Breast epithelium (tissue), 3 donors: Measurements from ENCODE around the gene USP32.

ENCODE experiments used
- POLR2AphosphoS5 ChIP-seq, 3 donors: sonication (generic); formaldehyde crosslinking; IDR thresholded peaks; one replicate each; pipeline ENCODE4 v1.6.1; 2017; ENCODE audit warnings: antibody characterized with exemption in 3 of 3
- TF ChIP-seq, protein P1 (sequence below), 3 donors: fragments of 450-650 bp; IDR thresholded peaks; one replicate each; pipeline ENCODE4 v1.5.1; 2016 to 2017; ENCODE audit warnings: antibody characterized with exemption in 3 of 3, mild to moderate bottlenecking in 3 of 3, moderate library complexity in 3 of 3

DNA sequence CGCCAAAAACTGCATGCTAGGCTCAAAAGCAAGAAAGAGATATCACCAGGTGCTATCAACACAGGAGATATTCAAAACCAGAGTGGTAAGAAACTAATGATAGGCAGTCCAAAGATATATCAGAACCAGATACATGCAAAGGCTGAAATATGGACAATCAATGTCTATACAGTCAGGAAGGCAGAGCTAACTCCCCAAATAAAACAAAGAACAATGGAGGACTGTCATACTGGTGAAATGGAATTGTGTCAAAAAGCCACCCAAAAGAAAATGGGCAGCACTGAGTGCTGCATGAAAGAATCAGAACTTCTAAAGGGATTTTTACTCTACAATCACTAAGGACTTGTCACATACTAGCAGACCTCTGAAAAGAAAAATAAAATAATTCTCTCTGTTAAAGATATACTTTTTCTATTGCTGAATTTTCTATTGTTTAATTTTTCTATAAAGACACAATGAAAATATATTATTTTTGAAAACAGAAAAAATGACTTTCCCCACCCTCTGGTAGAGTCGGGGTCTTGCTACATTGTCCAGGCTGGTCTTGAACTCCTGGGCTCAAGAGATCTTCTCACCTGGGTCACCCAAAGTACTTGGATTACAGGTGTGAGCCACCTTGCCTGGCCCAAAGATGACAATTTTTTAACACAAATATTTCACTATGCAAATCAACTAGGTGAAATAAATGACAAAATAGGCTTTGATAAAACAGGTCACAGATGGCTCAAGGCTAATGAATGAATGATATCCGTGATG is 98.2 kb downstream of the USP32 start:
- TF ChIP-seq, protein P1, sequence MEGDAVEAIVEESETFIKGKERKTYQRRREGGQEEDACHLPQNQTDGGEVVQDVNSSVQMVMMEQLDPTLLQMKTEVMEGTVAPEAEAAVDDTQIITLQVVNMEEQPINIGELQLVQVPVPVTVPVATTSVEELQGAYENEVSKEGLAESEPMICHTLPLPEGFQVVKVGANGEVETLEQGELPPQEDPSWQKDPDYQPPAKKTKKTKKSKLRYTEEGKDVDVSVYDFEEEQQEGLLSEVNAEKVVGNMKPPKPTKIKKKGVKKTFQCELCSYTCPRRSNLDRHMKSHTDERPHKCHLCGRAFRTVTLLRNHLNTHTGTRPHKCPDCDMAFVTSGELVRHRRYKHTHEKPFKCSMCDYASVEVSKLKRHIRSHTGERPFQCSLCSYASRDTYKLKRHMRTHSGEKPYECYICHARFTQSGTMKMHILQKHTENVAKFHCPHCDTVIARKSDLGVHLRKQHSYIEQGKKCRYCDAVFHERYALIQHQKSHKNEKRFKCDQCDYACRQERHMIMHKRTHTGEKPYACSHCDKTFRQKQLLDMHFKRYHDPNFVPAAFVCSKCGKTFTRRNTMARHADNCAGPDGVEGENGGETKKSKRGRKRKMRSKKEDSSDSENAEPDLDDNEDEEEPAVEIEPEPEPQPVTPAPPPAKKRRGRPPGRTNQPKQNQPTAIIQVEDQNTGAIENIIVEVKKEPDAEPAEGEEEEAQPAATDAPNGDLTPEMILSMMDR (IDR thresholded peaks at IDR 0.05): no peak
- no peak for TF ChIP-seq POLR2AphosphoS5 (IDR thresholded peaks at IDR 0.05)
